D721Med (cell line): ENCODE measurements around the gene TRMT2A.
"Not testable (repeated sequence)": the region's sequence is repeated elsewhere in the genome, so short reads cannot be mapped to it uniquely, and the experiment has no call there.

Source experiments
- DNase-seq: peaks from one replicate; pipeline ENCODE4 v3.0.0; 2011; ENCODE audit warnings: low spot score; ENCODE audit not compliant: insufficient read length
- FAIRE-seq: peaks from 2 replicates; lab custom pipeline; 2011; peaks lifted over from hg19 to GRCh38; lab: Jason Lieb, UNC
- TF ChIP-seq, protein P1 (sequence below): IDR thresholded peaks from 2 replicates; pipeline ENCODE4 v1.5.1; 2012; ENCODE audit warnings: mild to moderate bottlenecking, control low read depth; ENCODE audit not compliant: insufficient read depth; ENCODE audit errors: missing control alignments

TRMT2A gene

DNA sequence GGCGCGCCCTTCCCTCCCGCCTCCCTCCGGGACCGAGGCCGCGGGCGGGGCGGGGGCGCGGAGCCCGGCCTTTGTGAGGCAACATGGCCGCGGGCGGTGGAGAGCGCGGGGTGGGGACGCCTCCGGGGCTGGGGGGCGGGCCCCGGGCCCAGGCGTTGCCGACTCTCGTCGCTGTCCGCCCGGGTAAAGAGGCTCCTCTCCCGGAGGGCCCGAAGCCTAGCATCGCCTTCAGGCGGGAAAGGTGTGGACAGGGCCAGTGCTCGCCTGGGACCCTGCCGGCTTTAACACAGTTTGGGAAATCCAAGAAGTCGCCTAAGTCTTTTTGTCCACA, 36.6 kb downstream of the TRMT2A start:
- TF ChIP-seq, protein P1, sequence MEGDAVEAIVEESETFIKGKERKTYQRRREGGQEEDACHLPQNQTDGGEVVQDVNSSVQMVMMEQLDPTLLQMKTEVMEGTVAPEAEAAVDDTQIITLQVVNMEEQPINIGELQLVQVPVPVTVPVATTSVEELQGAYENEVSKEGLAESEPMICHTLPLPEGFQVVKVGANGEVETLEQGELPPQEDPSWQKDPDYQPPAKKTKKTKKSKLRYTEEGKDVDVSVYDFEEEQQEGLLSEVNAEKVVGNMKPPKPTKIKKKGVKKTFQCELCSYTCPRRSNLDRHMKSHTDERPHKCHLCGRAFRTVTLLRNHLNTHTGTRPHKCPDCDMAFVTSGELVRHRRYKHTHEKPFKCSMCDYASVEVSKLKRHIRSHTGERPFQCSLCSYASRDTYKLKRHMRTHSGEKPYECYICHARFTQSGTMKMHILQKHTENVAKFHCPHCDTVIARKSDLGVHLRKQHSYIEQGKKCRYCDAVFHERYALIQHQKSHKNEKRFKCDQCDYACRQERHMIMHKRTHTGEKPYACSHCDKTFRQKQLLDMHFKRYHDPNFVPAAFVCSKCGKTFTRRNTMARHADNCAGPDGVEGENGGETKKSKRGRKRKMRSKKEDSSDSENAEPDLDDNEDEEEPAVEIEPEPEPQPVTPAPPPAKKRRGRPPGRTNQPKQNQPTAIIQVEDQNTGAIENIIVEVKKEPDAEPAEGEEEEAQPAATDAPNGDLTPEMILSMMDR: no peak
- FAIRE-seq (no peak), DNase-seq (peak; percentile 44)

DNA sequence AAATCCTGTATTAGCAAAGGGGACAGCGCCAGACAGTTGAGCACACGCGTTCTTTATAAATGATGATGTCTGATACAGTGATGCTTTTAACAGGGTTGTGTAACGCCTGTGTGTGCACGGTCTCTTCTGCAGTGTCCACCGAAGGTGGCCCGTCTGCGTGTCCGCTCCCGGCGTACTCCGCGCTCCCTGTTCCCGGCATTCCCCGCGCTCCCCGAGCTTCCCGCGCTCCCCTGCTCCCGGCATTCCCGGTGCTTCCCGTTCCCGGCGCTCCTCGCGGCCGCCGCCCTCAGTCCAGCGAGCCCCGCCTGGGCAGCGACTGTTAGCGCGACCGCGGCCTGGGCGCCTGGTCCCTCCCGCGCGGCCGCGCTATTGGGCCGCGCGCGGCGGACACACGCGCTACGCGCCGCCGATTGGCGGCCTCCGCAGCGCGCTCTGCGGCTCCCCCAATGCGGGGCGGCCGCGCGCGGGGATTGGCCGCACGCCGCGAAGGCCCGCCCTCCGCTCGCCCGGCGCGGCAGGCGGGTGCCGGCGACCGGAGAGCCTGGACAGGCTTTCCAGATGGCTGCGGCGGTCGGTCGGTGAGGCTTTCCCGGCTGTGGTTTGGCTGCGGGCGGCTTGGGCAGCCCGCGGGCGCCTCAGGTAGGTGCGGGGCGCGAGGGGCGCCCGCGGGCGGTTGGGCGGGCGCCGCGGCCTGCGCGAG, 37.1 kb downstream of the TRMT2A start, which contains the start of gene DGCR8:
Gene DGCR8 (plus strand): TSS at position 497 of the 700 bp plus-strand sequence. CDS start 5,723 bp downstream, outside the sequence.
- FAIRE-seq (no peak), DNase-seq (peak; percentile 90)
- TF ChIP-seq, protein P1: no peak

DNA sequence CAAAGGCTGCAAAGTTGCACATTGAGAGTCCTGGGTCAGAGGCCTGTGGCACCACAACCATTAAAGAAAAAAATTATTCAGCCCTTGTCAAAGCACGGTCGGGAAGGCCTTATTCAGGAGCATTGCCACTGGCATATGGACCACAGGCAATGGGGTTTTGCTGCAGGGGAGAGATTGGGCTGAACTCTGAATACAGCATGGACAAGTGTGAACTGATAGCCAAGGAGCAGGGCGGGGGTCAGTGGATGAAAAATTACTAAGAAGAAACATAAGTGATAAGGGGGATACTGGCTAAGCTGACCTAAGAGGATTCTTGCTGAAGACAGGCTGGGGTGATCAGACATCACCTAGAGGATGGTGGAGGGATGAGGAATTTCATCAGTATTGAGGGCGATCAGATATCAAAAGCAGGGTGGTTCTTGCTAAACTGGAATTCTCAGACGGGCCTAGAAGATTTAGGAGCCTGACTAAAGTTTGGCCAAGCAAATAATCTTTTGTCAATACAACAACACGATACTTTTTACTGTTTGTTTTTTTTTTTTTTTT, 40.3 kb downstream of the TRMT2A start:
- TF ChIP-seq, protein P1: no peak
- DNase-seq: no peak
- no peak for FAIRE-seq

DNA sequence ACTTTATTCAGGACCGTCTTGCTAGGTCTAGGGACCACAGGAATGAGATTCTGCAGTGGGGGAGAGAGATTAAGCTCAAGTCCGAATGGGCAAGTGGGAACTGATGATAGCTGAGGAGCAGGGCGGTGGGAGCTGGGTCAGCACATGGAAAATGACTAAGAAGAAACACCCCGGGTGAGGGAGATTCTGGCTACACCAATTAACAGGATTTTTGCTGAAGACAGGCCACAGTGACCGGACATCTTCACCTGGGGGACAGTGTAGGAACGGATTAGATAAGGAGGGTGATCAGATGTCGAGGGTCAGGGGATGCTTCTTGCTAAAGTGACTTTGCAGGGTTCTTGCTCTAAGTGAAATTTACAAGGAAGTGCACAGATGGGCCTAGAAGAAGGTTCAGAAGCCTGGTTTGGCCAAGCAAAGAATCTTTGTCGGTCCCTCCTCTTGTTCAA, 45.5 kb downstream of the TRMT2A start:
- DNase-seq: no peak
- TF ChIP-seq, protein P1: no peak
- no peak for FAIRE-seq

DNA sequence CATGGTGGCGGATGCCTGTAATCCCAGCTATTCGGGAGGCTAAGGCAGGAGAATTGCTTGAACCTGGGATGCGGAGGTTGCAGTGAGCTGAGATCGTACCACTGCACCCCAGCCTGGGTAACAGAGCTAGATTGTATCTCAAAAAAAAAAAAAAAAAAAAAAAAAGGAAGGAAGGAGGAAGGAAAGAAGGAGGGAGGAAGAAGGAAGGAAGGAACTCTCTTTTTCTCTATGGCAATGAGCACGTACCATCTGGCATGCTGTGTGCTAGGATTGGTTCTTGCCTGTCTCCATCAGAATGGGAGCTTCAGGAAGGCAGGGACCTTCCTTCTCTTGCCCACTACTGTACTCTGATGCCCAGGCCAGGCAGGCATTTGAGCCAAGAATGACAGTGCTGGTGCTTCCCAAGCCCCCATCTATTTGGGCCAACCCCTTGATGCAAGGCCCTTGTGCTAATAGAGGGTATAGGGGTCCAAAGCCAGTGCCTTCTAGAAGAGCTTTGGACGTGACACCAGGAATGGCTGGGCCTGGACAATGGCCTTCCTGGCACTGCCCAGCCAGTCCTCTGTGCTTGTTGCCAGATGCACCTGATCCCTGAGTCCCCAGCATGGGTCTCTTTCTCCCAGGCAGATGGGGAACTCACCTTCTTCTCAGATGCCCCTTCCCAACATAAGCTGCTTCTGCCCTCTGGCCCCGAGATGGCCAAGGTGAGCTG, 47.5 kb downstream of the TRMT2A start:
- FAIRE-seq (no peak), DNase-seq (no peak)
- TF ChIP-seq, protein P1: no peak

DNA sequence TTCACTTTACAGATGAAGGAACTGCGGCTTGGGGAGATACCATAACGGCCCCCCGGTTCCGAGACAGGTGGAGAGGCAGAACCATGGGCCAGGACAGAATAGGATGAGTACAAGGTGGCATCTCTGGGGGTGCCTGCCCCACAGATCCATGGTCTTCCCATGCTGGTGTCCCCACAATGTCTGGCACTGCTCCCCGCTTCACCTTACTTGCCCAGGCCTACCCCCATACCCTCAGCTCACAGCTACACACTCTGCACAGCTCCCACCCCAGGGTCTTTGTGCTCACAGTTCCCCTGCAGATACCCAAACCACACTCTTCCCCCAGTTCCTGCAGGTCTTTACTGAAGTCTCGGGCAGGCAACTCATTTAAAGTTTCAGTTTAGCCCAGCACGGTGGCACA, 48.4 kb downstream of the TRMT2A start:
- FAIRE-seq: no peak

DNA sequence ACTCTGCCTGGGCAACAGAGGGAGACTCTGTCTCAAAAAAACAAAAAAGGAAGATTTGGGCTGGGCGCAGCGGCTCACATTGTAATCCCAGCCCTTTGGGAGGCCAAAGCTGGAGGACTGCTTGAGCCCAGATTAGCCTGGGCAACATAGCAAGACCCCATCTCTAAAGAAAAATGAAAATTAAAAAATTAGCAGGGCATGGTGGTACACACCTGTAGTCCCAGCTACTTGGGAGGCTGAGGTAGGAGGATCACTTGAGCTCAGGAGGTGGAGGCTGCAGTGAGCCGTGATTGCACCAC, 49.7 kb downstream of the TRMT2A start:
- DNase-seq, FAIRE-seq: not testable (repeated sequence)

More for the DNA sequence above, 48.4 kb downstream of the TRMT2A start:
- TF ChIP-seq, protein P1: no peak
- DNase-seq: no peak
